HG03108 (cell line): ENCODE data around the gene THSD4.

Experiments used
- ATAC-seq: cut with Tn5 transposase; IDR thresholded peaks from one replicate; pipeline ENCODE4 v1.9.1; 2021; ENCODE audit warnings: moderate library complexity; ENCODE audit not compliant: unreplicated experiment

THSD4 gene

DNA sequence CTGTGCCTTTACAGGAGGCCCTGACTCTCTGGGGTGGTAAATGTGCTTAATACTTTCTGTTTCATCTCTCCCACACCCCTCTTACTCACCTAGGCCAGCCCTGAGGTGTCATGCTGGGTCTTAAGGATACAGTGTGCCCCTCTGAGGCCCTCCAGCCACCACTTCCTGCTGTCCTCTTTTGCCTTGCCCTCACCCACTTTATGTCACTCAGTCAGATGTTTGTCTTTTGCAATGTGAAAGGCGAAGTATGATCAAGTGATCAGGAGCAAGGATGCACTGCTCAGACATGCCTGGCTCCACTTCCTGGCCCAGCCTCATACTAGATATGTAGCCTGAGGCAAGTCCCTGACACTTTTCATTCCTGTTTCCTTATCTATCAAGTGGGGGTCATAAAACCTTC lies 356.1 kb downstream of the THSD4 start:
- no peak for ATAC-seq

DNA sequence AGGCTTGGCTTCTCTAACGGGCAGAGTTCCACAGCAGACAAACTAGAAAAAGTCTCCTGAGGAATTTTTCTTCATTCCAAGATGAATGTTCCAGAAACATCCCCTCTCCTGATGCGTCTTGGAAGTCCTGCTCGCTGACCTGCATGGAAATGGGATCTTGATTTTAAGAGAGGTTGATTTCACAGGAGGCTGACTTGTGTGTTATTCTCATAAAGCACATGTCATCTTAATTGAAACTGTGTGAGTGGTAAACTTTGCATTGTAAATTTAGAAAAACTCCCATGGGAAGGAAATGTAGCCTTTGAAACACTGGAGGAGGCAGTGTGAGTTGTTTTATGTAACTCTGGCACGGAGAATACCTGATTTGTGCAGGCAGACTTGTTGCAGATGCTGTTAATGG lies 357.3 kb downstream of the THSD4 start:
- no peak for ATAC-seq

DNA sequence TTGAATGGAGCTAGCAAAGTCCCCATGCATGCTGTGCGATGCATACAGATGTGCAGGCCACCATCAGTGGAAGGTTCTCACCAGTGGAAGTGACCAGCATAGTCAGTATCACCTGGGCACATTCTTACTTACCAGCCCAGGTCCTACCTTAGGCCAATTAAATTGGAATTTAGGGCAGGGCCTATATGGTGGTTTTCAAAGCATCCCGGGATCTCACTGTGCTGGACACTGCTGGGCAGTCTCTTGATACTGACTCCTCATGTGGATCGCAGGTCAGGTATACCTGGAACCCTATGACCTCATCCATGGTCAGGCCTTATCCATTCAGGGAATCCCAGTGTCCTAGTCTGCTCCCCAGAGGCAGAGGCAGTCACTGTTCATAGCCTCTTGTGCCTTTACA lies 358.5 kb downstream of the THSD4 start:
- ATAC-seq: no peak

DNA sequence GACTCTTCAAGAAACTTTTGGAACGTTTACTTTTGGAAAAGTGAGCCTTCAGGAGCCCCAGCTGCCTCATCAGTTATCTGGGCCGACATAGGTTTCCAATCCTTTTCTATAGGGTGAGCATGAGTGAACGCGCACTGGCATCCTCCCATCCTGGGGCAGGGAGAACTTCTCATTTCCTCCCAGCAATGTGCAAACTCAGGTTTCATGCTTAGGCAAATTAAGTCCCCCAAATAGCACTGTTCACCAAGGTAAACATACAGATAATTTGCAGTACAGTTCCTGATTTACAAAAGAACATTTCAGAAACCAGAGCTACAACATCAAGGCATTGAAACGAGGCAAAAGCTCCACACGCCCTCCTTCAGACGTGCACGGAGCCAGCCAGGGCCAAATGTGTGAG lies 361.6 kb downstream of the THSD4 start:
- ATAC-seq: no peak

DNA sequence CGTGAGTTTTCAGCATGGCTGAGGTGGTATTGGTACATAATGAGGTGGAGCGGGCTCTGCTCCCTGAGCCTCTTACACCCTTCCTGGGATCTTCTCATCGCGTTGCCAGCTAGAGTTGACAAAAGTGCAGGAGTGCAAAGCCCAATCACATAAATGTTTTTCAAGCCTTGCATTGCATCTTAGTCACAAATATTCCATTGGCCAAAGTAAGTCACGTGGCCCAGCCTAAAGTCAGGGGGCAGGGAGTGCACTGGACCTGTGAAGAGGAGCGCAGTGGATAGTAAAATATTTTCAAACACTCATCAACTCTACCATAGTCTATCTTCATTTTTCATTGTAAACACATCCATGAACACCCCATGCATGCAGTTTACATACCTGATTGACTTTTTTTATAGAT lies 365.3 kb downstream of the THSD4 start:
- no peak for ATAC-seq

DNA sequence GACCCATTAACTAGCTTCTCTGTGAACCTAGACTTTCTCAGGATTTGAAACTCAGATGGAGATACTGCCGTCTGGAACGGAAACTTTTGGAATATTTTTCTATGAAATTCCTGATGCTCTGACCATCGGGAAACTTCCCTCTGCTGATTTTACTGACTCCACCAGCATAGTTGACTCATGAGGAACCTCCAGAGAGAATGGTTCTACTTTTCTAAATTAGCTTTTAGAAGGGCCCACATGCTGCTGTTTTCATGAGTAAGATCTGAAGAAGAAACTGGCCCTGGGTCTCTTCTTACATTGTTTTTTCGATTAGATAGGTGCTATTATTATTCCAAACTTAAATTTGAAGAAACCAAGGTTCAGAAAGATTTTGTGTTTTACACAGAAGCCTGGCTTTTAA lies 368.8 kb downstream of the THSD4 start:
- no peak for ATAC-seq

DNA sequence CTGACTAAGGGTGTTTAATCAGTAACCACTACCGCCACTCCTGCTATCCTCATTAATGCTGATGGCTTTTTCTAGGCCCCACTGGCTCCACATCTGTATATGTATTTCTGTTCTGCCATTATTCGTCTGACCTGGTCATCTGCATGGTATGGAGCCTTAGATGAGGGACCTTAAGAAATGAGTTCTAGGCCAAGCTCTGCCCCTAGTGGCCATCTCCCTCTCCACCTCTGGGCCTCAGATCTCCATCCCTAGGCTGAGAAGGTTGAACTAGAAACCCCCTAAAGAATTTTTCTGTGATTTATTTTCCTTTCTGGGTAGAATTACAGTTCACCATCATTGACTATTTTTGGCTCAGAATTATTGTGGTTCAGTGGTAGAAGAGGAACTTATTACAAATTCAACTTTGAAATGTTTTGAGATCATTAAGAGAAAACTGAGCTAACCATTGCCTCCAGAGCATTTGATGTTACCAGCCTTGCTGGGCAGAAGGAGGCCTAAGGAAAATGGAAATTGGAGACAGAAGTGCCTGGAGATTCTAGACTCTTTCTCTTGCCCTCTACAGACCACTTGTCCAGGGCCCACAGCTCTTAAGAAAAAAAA lies 369.9 kb downstream of the THSD4 start:
- no peak for ATAC-seq

DNA sequence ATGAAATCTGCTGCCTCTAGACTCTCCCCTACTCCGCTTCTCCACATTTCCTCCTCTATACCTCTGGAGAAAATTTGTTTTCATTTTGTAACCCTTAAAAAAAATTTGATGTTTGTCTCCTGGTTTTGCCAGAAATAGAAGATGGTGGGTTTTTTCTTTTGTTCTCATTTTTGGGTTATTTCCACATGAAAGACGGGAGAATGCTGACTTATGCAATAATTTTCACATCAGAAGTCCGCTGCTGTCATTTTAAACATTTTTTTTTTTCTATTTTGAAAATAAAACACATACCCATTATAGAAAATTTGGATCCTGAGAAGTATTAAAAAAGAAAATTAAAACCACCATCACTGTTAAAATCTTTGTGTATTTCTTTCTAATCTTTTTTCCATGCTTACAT lies 374.3 kb downstream of the THSD4 start:
- no peak for ATAC-seq

DNA sequence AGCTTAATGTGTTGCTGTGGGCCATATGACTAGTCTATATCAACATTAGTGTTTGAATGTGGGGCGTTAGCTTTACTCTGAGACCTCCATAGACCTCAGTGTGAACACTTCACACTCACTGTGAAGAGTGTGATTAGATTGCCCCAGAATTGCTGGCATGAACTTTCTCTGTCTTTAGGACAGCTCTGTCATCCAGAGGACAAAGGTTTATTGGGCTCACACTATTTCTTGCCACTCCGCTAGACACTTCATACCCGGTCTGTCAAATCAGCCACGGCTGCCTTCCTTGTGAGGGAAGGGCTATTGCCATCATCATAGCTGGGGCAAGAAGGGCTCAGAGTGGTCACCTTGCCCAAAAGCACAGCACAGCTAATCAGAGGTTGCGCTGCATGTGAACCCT lies 378.3 kb downstream of the THSD4 start:
- ATAC-seq: no peak

DNA sequence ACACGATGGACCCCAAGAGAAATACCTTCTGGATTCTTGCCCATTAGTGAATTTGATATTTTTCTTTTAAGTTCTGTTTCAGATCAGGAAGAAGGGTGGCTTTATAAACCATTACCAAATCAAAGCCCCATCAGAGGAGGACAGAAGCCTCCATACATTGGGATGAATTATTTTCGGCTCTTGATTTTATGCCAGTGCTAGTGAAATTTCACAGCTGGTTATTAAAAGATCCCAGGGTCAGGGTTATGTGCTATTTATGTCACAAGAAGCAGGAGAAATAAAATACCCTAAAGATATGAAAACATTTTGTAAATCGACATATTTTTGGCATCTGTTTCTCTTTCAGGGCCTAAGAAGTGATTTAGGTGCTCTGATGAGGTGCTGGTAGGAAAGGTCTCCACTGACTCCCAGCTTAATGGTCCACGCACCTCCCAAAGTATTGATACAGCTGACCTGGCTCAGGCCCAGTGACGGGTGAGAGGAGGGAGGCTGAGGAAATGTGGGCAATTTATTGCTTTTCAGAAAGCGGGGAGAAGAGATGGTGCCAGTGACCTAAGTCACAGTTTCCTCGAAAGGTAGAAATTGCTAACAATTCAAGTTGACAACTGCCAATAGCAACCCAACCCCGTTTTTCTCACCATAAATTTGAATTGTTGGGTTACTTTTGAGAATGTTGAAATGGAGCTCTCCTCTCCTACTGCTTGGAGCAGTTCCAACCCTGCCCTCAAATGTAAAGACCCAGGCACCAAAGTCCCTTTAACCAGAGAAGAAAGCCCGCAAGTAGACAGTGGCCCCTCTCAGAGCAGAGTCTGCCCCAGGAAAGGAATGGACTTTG lies 379.5 kb downstream of the THSD4 start:
- ATAC-seq: no peak

DNA sequence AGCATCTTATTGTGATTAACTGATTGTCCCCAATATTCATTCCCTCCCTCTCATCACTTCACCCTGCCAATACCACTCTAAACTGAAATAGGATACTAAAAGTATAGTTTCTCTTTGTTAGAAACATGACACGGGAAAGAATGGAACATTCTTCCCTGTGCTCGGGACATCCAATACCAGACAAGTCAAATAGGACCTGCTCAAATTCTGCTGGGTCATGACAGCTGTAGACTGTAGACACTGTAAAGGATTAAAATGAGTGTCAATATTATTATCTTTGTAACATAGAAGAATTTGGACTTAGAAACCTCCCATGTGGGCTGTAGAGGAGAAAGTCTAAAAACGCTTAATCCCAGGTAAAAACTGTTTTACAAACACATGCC lies 380.1 kb downstream of the THSD4 start:
- no peak for ATAC-seq

DNA sequence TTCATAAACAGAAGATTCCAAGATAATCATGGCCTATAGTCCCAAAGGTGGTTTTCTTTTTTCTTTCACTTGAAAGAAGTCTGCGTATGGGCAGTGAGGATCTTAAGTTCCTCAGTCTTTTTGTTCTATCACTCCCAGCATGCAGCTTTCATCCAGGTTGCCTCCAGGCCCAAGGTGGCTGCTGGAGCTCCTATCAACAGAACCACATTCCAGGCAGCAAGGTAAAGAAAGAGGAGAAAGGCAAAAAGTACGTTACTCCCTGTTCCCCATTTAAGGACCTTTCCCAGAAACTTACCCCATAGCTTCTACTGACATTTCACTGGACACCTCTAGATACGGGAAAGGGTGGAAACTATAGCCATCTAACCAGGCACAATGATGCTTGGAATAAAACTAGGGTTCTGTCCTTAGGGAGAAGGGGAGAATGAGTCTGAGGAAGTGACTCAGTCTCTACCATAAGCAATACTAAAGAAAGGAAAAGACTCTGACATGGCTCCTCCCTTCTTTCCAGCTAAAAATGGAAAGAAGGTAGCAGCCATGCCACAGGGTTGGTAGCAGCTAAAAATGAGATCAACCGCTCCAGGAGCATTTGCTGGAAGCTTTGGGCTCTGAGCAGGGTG lies 381.2 kb downstream of the THSD4 start:
- no peak for ATAC-seq

DNA sequence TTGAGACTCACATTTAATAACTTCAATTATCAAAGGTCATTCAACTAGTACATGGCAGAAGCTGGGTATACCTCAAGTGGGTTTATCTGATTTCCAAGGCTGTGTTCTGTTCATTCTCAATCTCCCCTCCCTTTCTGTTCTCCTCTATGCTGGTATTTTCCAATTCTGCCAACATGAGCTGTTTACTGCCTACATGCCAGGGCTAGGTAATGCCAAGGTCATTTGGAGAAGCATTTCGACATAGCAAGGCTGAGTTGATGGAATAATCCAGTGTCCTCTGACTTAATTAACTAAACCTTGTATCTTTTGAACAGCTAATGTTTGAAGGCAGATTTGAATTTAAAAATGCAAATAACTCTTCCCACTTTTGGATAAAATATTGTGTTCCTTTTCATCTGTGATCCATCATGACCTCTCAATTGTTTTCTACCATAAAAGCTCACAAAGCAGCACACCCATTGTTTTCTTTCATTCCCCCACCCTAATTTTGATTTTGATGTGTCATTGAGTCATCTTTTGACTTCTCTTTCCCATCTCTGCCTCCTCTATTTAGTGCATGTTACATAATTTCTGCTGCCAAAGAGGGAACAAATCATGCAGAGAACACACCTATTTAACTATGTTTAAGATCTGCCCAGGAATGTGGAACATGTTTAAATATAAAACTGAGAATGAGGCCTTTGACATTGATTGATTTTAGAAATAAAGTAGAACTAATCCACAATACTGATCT lies 386.2 kb downstream of the THSD4 start:
- ATAC-seq: no peak

DNA sequence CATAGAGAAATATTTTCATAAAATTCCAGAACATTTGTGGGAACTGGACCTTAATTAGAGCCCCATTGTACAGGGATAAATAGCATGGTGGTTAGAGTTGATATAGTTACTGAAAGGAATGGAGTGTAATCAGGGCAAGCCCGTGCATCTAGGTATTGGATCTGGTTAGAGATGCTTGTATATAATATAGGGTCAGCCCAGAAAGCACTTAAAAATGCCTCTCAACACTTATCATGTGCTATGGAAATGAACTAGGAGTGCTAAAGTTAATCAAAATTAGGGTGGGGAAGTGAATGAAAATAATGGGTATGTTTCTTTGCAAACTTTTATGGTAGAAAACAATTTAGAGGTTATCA lies 386.8 kb downstream of the THSD4 start:
- no peak for ATAC-seq

DNA sequence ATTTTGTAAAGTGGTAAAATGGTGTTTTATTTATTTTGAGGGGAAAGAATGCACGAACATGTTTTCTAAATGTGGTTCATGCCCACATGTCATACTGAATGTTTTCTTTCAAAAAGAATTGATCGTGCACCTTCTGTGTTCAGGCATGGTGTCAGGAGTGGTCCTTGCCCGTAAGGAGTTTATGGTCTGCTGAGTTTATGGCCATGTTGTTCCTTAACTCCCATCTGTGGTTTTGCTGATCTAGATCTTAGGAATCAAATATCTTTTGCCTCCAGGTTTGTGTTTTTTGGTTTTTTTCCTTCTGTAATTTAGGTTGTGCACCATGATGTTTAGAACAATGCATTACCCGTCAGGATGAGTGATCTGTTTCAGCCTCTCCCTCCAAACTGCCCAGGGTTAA lies 390.7 kb downstream of the THSD4 start:
- no peak for ATAC-seq

DNA sequence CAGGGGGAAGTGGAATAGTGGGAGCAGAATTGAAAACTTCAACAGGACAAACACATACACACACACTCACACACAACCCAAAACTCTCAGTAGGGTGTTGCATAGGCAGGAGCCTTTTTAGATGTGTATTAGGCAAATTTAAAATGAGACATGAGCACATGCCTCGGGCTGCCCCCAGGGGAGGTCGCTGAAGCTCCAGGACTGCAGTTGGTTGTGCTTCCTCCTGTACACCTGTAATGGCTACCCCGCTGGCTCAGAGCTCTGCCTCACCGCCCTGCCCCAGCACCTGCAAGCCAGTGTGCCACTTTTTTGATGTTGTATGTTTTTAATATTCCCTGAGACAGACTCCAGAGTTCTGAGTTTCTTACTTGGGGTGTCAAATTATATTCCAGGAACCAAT lies 391.7 kb downstream of the THSD4 start:
- no peak for ATAC-seq

DNA sequence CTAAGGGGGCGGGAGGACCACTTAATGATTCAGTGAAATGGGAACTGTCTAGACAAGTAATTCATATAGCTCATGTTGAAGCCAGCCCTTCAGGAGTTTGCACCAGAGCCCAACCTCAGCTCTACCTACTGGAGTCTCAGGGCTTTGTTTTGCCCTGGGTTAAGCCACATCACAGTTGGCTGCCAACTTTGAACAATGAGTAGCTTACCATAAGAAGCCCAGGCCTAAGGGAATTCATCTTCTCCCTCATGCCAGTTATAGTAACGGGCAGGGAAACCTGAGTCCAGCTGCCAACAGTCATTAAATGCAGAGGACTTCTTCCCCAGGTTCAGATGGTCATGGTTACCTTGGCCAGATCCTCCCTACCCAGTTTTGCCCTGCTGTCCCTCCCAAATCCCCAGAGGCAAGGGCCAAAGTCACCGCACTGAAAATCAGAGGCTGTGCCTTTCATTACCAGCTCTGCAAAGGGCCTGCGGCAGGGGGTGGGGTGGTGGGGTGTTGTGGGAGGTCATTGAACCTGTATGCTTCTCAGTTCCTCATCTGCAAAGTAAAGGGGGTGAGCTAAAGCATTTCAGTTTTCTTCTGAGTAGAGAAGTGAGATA lies 392.9 kb downstream of the THSD4 start:
- ATAC-seq: peak; percentile 95

DNA sequence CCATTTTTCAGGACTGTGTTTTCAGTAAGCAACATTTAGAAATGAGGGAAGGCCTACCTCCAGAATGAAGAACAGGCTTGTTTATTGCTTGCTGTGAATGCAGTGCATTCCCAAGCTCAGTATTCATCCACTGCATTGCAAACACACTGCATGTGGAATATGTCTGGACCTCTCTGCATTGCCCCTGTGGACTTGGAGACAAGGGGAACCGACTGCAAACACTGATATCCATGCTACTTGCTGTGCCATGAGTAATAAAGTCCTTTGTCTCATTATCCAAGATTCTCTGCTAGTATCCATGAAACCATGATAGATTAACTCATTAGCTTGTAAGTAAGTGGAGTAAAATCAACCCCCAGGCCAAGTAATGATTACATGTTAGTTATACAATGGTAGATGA lies 393.9 kb downstream of the THSD4 start:
- ATAC-seq: no peak

DNA sequence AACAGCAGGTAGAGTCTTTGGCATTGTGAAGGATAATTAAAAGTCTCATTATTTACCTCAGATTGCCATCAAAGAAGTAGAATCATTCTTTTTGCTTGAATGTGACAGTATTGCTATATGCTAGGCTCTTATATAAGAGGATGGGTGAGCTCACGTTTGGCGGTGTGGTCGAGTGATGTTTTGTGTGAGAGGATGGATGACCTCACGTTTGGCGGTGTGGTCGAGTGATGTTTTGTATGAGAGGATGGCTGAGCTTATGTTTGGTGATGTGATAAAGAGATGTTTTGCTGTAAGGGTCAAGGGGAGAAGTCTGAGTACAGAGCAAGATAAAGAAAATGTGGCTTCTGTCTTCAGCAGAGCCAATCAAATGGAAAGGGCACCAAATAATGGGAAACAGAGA lies 395.5 kb downstream of the THSD4 start:
- no peak for ATAC-seq

DNA sequence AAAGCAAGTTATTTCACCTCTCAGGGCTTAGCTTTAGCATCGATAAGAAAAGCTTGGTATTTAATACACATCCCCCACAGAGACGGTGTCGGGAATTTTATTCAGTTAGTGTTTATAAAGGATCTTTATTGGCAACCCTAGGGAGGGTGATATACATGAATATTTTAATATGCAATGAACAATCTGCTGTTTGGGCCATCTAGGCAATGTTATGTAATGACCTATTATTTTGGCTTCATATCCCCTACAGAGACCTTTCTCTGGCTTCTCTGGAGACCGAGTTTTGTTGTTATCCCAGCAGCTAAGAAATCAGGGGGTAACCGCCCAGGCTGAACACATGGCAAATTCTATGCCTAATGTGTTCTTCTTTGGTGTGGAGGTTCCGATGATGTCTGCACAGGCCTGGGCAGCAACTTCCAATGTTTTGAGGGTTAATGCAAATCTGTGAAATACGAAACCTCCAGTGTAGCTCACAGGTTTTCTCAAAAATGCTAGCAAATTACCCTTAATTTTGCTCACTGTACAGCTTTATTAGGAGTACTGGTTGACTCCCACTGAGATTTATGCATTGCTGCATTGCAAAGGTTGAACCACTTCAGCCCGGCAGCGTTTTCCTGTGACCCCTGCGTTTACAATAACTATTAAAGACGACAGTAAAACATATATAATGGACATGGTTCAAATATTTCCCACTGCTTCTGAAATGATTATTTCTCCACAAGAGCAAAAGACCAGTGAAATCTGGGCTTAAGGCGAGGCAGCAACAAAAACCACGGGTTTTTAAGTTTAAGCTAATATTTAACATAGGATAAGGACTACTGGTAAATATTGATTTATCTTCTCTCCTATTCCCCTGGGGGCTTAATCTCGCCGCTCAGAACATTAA lies 396.8 kb downstream of the THSD4 start:
- no peak for ATAC-seq

DNA sequence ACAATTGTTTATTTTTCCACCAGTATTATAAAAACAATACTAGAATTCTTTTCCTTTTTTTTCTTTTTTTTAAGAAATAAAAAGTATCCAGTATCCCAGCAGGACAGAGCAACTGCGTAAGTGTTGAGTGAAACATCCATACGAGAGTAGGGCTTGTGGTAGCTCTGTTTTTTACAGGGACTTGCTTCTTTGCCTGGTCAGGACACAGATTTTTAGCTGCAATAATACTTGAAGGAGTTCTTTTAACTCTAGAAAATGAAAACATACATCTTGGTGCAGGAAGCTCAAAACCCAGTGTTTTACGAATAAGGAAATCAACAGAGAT lies 397.4 kb downstream of the THSD4 start:
- ATAC-seq: no peak
